GM18951 (cell line): ENCODE data around the gene PDGFD.

ENCODE experiments used
- POLR2A ChIP-seq: IDR thresholded peaks from 4 replicates; pipeline ENCODE4 v1.6.1; 2011; ENCODE audit warnings: mild to moderate bottlenecking; ENCODE audit not compliant: insufficient read length, insufficient read depth; ENCODE audit errors: extremely low read depth
- in situ Hi-C: fragments of 300-500 bp; cut with MboI; formaldehyde crosslinking; loops from one replicate; pipeline ENCODE4 v1.12.0; 2022; ENCODE audit warnings: low sequenced_read_pairs, mixed read lengths, inconsistent platforms; ENCODE audit not compliant: unreplicated experiment

The PDGFD gene

GRCh38 chr11:104098132-104098531, 65.8 kb downstream of the PDGFD start:
- no peak for TF ChIP-seq POLR2A
- in situ Hi-C loops, result no loop called here

DNA sequence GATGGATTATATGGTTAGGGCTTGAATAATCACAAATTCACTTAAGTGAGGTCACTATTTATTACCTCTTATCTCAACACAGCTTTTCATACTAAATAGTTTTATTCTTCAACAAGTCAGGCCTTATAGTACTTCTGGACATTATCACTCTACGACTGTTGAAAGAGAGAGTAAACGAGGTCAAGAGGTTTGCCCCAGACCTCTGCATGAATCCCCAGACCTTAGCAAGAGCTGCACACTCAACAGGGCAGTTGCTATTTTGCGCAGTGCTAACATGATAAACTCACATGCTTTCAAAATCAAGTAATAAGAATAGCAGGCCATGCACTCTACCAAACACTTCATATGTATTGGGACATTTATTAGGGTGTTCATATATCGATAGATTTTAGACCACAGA, 67.0 kb downstream of the PDGFD start:
- in situ Hi-C loops, result no loop called here
- TF ChIP-seq POLR2A, result no peak

GRCh38 chr11:104095791-104096190, 68.2 kb downstream of the PDGFD start:
- in situ Hi-C loops, result no loop called here
- TF ChIP-seq POLR2A, result no peak

DNA sequence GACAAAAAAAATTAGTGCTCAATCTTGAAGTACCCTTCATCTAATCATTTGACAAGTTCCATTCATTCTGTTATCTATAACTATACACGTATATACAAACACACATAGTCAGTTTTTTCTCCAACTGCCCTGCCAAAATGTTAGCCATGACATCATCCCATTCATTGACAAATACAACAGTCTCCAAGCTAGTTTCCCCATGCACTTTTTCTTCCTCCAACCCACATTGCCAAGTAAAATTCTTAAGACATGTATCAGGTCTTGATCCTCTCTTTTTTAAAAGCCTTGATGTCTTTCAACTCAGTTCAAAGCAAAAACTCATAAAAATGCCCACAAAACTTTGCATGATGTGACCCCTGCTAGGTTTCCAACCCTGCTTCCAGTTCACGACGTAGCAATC, 69.4 kb downstream of the PDGFD start:
- in situ Hi-C loops, result no loop called here

GRCh38 chr11:104093426-104094280, 70.3 kb downstream of the PDGFD start:
- no peak for TF ChIP-seq POLR2A
- in situ Hi-C loops, result no loop called here

More for the DNA sequence above, 69.4 kb downstream of the PDGFD start:
- no peak for TF ChIP-seq POLR2A

DNA sequence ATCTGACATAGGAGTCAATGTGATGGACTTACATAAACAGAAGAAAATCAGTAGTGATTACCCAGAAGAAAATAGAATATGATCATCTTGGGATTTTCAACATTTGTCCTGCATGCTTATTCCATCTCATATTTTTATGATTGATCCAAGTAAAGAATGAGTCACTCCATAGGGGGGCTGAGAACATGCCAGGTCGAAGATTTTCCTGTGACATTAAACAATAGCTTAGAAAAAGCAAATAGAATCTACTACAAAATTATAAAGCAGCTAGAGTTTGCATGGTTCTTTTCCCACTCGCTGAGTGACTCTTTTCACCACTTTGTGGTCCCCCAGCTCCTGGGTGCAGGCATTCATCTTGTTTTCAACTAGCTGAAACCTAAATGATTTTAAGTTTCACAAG, 71.2 kb downstream of the PDGFD start:
- in situ Hi-C loops, result no loop called here
- no peak for TF ChIP-seq POLR2A

DNA sequence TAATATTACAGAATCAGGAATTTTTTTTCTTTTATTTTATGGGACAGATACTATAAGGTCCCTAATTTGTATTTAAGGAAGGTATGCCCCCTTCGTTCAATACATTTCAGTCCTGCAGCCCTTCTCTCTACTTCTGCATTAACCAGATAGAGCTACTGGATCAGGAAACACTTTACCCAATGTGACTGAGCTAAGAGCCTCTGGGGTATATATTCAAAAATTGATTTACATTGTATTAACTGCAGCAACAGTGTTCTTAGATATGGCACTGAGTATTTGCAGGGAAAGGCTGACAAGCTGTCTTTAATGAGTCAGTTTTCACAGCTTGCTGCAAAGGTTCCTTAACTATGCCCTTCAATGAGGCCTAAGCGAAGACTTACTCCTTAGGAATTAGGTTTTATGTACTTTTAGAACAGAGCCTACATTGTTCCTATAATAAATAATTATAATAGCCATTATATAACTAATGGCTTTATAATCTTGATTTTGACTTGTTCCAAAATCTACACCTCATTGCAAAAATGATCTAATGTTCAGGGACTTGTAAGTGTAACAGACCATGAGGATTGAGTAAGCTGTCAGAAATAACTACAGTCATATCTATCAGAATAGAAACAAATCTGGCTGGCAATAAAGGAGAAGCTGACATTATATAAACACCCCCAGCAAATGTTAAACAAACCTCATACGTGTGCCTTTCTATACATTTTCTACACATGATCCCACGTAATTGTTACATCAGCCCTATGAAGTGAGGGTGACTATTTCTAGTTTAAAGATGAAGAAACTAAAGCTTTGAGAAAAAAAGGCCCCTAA, 72.5 kb downstream of the PDGFD start:
- in situ Hi-C loops, result no loop called here
- no peak for TF ChIP-seq POLR2A

DNA sequence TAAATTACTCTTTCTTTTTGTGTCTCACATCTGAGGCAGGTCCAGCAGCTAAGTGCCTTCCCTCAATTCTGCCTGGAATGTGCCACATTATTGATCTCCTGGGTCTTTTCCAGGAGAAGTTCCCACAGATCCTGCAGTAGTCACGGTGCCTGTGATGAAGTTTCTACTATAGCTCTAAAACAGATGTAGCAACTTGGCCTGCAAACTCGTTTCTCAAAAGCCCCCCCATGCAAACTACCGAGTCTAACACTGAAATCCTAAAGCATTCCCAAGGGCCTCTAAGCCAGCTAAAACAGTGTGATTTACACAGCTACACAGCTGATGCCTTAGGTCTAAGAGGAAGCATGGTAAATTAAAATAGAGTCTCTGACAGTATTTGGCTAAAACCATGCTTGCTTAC, 73.2 kb downstream of the PDGFD start:
- in situ Hi-C loops, result no loop called here
- no peak for TF ChIP-seq POLR2A

DNA sequence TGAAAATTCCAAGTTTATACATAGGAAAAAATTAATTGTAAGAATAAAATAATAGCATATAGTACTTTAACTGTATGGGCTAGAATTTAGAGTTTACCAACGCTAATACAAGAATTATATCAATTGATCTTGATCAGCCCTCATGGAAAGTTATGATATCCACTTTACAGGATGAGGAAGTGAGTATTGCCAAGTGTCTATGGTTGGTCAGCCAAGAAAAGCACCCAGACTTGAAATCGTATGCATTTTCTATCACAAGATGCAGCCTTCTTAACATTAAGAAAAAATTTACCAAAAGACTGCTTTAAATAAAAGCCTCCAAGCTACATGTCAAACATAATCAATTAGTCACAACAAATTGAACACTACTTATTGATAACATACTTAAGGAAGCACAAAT, 74.5 kb downstream of the PDGFD start:
- in situ Hi-C loops, result no loop called here

GRCh38 chr11:104086621-104087020, 77.3 kb downstream of the PDGFD start:
- no peak for TF ChIP-seq POLR2A
- in situ Hi-C loops, result no loop called here

More for the DNA sequence above, 74.5 kb downstream of the PDGFD start:
- no peak for TF ChIP-seq POLR2A

DNA sequence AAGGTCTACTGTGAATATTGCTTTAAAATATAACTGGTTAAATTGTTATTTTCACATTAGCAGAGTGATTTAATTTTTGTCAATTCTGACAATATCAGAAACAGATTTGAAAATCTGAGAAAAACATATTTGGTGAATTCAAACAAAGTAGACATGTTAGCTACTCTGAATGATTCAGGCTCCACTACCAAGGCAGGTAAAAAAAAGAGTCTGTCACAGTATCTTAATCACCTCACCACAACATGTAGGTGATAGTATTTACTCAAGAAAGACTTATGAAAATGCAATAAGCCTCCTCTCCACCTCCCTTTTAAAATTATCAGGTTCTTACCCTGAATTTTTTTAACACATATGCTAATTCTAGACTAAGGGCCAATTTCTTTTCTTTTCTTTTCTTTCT, 85.0 kb downstream of the PDGFD start:
- in situ Hi-C loops, result no loop called here
- TF ChIP-seq POLR2A, result no peak

DNA sequence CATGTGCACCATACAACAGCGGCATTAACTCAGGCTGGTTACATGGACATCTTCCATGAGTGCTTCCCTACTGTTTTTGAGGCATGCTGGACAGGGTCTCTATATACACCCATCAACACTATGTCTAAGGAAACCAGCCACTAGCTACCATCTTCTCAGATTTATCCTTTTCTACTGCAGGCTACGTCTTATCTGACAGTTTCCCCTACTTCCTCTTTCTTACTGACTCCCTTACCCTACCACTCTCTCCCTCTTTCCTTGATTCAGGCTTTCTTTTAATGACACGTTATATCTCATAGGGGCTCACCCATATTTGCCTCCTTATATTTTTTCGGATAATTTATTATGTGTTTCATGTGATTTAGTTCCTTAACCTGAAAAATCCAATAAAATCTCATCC, 85.7 kb downstream of the PDGFD start:
- no peak for TF ChIP-seq POLR2A
- in situ Hi-C loops, result no loop called here

DNA sequence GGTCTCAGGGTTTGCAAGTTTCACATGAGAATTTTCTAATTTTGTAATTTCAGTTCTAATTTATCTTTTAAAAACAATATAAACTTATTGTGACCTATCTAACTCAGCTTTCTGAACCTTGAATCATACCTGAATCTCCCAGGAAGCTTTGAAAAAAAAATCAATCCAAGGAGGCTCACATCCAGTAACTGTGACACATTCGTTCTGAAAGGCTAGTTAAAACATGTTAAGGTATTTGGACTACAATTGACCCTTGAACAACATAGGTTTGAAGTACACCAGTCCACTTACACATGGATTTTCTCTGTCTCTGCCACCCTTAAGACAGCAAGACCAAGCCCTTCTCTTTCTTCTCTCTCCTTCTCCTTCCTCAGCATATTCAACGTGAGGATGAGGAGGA, 87.5 kb downstream of the PDGFD start:
- in situ Hi-C loops, result no loop called here
- no peak for TF ChIP-seq POLR2A

- no peak for TF ChIP-seq POLR2A
- in situ Hi-C loops, result no loop called here
These were observed 88.2 kb downstream of the PDGFD start for GRCh38 chr11:104075706-104076105.
